ENCODE data around the gene SH3RF3. TPM values are rescaled to one million over a fixed set of nuclear protein-coding genes. Genes with fewer than 3 reads are reported as not detected.

The SH3RF3 gene
- total RNA-seq, 1 donor from 2014 or later, result 1.3 TPM

GRCh38 chr2:109205447-109205846 lies 76.4 kb downstream of the SH3RF3 start:
- H3K4me1 Mint-ChIP-seq (ENCODE audit: low read depth), result no peaks in the 10 kb centered on the region
- DNase-seq (ENCODE audit: low spot score, unreplicated experiment), result no peak
- peaks cover 16% of the 10 kb centered on the region for H3K27me3 Mint-ChIP-seq
- no peak overlapping the region for H3K4me3 Mint-ChIP-seq (ENCODE audit: low read depth)
- no peaks in the 10 kb centered on the region for H3K36me3 Mint-ChIP-seq (ENCODE audit: insufficient read depth)
- H3K9me3 Mint-ChIP-seq (ENCODE audit: low read depth), result no peaks in the 10 kb centered on the region
- H3K27ac Mint-ChIP-seq, result no peak overlapping the region
- TF ChIP-seq, protein P1, sequence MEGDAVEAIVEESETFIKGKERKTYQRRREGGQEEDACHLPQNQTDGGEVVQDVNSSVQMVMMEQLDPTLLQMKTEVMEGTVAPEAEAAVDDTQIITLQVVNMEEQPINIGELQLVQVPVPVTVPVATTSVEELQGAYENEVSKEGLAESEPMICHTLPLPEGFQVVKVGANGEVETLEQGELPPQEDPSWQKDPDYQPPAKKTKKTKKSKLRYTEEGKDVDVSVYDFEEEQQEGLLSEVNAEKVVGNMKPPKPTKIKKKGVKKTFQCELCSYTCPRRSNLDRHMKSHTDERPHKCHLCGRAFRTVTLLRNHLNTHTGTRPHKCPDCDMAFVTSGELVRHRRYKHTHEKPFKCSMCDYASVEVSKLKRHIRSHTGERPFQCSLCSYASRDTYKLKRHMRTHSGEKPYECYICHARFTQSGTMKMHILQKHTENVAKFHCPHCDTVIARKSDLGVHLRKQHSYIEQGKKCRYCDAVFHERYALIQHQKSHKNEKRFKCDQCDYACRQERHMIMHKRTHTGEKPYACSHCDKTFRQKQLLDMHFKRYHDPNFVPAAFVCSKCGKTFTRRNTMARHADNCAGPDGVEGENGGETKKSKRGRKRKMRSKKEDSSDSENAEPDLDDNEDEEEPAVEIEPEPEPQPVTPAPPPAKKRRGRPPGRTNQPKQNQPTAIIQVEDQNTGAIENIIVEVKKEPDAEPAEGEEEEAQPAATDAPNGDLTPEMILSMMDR (IDR thresholded peaks at IDR 0.05; ENCODE audit: unreplicated experiment), result no peak

DNA sequence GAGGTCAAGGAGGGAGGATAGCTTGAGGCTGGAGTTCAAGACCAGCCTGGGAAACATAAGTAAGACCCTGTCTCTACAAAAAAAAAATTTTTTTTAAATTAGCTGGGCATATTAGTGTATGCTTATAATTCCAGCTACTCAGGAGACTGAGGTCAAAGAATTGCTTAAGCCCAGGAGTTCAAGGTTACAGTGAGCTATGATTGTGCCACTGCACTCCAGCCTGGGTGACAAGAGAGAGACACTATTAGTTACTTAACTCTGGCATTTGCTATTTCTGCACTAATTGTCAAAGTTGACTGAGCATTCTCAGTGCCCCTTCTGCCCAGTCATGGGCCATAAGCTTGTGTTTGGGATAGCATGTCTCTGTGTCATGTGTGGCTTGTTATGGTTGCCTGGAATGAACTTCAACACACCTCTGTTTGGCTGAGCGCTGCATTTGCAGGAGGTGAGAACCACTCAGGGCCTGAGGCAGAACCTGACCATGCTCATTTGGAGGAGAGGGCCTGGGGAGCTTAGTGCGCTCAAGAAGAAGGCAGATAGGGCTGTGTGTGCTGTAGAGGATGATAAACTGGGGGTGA lies 77.7 kb downstream of the SH3RF3 start:
- Mint-ChIP-seq H3K27ac (peak overlapping the region; percentile 43), H3K4me3 (ENCODE audit: low read depth) (no peak overlapping the region), H3K9me3 (ENCODE audit: low read depth) (no peaks in the 10 kb centered on the region), H3K36me3 (ENCODE audit: insufficient read depth) (no peaks in the 10 kb centered on the region), H3K4me1 (ENCODE audit: low read depth) (no peaks in the 10 kb centered on the region), H3K27me3 (peaks cover 24% of the 10 kb centered on the region)
- TF ChIP-seq, protein P1 (IDR thresholded peaks at IDR 0.05; ENCODE audit: unreplicated experiment), result no peak
- DNase-seq (ENCODE audit: low spot score, unreplicated experiment), result no peak

DNA sequence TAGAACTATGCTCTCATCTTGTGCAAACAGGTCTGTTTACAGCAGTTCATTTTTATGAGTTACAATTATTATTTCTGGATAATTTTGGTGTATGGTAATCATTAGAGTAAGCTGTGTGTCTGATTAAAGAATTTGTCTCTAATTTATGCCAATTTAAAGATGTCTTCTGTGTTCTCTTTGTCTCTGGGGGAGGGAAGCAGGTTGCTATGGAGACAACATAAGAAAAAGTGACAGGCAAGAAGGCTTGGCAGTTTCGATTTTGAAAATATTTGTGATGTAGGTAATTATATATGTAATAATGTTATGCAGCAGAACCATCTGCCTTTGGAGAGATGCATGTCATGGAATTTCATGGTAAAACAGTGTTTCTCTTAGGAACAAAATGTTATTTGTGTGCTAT lies 78.2 kb downstream of the SH3RF3 start:
- TF ChIP-seq, protein P1 (IDR thresholded peaks at IDR 0.05; ENCODE audit: unreplicated experiment), result no peak
- no peak for DNase-seq (ENCODE audit: low spot score, unreplicated experiment)
- H3K27ac Mint-ChIP-seq, result no peak overlapping the region
- peaks cover 24% of the 10 kb centered on the region for H3K27me3 Mint-ChIP-seq
- H3K4me3 Mint-ChIP-seq (ENCODE audit: low read depth), result no peak overlapping the region
- H3K4me1 Mint-ChIP-seq (ENCODE audit: low read depth), result no peaks in the 10 kb centered on the region
- no peaks in the 10 kb centered on the region for H3K36me3 Mint-ChIP-seq (ENCODE audit: insufficient read depth)
- no peaks in the 10 kb centered on the region for H3K9me3 Mint-ChIP-seq (ENCODE audit: low read depth)

DNA sequence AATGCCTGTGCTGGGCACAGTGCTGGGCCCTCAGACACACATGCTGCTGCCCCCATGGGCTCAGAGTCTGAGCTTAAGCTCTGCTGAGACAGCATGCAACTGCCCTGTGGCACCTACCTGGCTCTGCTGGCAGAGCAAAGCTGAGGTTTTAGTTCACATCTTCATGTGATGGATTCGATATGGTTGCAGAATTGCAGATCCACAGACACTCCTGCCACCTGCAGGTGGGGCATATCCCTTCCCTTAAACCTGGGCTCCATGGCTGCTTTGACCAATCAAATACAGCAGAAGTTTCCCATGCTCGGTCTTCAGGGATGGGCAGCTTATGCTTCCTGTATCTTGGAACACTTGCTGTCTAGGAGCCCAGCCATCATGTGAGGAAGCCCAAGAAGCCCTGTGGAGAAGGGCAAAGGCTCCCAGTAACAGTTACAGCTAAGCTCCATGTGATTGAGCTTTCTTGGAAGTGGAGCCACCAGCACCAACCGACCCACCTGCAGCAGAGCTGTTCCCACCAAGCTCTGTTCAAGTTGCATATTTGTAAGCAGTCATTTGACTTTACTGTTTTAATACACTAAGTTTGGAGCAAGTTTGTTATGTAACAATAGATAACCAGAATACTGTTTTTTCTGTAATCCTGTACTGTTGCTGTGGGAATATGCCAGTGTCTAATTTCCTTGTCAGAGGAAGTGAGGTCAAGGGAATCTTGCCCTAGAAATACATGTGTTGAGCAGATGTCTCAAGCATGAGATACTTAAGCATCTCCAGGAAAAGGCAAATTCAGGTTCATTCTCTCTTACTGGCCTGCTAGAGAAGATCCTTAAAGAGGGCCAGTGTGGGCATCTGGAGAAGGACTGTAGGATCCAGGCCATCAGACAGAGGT lies 79.3 kb downstream of the SH3RF3 start:
- peaks cover 32% of the 10 kb centered on the region for H3K27me3 Mint-ChIP-seq
- no peak overlapping the region for H3K4me3 Mint-ChIP-seq (ENCODE audit: low read depth)
- DNase-seq (ENCODE audit: low spot score, unreplicated experiment), result no peak
- no peaks in the 10 kb centered on the region for H3K9me3 Mint-ChIP-seq (ENCODE audit: low read depth)
- H3K4me1 Mint-ChIP-seq (ENCODE audit: low read depth), result no peaks in the 10 kb centered on the region
- TF ChIP-seq, protein P1 (IDR thresholded peaks at IDR 0.05; ENCODE audit: unreplicated experiment), result no peak
- H3K36me3 Mint-ChIP-seq (ENCODE audit: insufficient read depth), result no peaks in the 10 kb centered on the region
- no peak overlapping the region for H3K27ac Mint-ChIP-seq

- Mint-ChIP-seq H3K27ac (no peak overlapping the region), H3K9me3 (ENCODE audit: low read depth) (no peaks in the 10 kb centered on the region), H3K36me3 (ENCODE audit: insufficient read depth) (no peaks in the 10 kb centered on the region), H3K4me1 (ENCODE audit: low read depth) (no peaks in the 10 kb centered on the region), H3K27me3 (peaks cover 32% of the 10 kb centered on the region), H3K4me3 (ENCODE audit: low read depth) (no peak overlapping the region)
- TF ChIP-seq, protein P1 (IDR thresholded peaks at IDR 0.05; ENCODE audit: unreplicated experiment), result no peak
- DNase-seq (ENCODE audit: low spot score, unreplicated experiment), result no peak
These were observed 79.9 kb downstream of the SH3RF3 start for GRCh38 chr2:109208951-109209335.
